GM19463 (cell line): Measurements from ENCODE around the gene COQ8A.
"Not testable (repeated sequence)": the region's sequence is repeated elsewhere in the genome, so short reads cannot be mapped to it uniquely, and the experiment has no call there.

ENCODE experiments used
- ATAC-seq: cut with Tn5 transposase; IDR thresholded peaks from one replicate; pipeline ENCODE4 v1.9.1; 2021; ENCODE audit warnings: mild to moderate bottlenecking, moderate library complexity; ENCODE audit not compliant: unreplicated experiment

COQ8A gene

DNA sequence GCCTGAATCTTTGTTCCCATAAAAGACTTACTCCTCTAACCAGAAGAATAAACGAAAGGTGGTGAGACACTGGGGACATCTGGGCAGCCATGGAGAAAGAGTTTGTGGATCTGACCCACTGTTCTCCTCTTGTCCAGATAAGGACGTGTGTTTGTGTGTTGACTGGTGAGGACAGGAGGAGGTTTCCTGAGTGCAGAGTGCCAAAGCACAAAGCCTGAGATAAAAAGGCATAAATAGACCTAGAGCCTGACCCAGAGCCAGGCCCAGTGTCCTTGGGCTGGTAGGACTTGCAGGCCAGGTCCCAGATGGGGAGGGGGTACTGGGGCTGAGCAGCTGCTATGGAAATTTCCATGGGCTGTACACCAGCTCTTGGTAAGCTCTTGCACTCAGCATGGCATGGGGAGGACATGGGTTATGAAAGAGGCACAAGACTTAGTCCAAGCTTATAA lies 19.6 kb upstream of the COQ8A start:
- ATAC-seq: no peak

DNA sequence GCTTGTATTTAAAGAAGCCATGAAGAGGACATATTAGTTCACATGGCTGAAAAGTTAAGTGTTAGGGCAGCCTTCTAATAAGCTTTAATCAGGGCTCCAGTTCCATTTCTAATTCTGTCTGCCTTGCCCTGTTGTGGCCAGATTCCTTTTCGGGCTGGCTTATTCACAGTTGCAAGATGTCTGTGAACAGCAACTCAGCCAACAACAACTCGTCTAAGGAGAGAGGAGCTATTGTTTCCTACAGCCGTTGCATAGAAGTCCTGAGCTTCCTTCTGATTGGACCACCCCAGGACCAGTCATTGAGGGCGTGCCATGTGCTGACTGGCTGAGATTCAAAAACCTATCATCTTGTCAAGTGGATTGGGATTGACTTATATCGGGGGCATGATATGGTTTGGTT lies 18.6 kb upstream of the COQ8A start:
- ATAC-seq: no peak

DNA sequence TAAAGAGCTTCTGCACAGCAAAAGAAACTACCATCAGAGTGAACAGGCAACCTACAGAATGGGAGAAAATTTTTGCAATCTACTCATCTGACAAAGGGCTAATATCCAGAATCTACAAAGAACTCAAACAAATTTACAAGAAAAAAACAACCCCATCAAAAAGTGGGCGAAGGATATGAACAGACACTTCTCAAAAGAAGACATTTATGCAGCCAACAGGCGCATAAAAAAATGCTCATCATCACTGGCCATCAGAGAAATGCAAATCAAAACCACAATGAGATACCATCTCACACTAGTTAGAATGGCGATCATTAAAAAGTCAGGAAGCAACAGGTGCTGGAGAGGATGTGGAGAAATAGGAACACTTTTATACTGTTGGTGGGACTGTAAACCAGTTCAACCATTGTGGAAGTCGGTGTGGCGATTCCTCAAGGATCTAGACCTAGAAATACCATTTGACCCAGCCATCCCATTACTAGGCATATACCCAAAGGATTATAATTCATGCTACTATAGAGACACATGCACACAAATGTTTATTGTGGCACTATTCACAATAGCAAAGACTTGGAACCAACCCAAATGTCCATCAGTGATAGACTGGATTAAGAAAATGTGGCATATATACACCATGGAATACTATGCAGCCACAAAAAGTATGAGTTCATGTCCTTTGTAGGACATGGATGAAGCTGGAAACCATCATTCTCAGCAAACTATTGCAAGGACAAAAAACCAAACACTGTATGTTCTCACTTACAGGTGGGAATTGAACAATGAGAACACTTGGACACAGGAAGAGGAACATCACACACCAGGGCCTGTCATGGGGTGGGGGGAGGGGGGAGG lies 10.6 kb upstream of the COQ8A start:
- not testable (repeated sequence) for ATAC-seq

DNA sequence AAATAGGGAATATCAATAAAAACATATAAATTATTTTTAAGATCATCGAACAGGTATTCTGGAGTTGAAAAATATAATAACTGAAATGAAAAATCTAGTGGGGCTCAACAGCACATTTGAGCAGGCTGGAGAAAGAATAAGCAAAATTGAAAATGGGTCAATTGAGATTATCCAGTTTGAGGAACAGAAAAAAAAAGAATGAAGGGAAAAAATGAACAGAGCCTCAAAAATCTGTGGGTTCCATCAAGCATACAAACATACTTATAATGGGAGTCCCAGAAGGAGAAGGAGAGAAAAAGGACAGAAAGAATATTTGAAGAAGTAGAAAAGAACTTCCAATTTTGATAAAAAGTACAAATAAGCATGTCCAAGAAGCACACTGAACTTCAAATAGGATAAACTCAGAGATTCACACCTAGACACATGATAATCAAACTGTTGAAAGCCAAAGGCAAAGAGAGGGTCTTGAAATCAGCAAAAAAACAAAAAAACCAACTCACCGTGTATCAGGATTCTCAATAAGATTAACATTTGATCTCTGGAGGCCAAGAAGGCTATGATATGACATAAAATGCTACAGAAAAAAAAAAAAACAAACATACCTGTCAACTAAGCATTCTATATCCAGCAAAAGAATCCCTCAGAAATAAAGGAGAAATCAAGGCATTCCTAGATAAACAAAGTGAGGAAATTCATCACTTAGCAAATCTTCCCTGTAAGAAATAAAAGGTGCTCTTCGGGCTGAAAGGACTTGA lies 5.4 kb upstream of the COQ8A start:
- ATAC-seq: no peak

DNA sequence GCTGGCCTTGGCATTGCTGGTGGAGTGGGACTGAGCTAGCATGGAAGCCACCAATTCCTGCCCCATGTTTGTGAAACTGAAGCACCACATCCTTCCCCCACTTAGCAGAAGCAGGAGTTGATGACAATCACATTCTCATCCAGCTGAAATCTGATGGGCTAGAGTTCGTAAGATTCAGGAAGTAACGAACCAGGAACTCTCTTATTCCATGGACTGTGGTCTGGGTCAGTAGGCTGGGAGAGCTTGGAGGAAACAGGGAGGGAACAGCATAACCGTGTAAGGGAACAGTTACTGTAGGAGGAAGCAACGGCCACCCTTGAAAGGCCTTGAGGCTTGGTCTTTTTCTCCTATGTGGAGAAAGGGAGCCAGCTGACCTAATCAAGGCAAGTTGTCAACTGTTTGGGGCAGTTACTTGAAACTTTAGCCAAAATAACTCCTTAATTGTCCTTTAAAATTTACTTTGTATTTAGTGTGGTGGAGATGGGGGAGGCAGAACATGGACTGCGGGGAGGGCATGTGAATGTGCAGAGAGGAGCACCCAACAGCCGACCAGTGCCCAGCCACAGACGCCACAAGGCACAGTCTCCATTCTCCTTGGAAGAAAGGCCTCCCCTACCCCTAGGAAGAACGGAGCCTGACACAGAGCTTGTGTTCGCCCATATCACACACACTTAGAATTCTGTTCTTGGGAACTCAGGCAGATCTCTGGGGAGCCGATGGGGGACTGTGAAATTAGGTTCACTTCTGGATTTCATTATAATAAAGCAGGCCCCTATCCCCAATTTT lies 2.0 kb upstream of the COQ8A start:
- ATAC-seq: no peak

DNA sequence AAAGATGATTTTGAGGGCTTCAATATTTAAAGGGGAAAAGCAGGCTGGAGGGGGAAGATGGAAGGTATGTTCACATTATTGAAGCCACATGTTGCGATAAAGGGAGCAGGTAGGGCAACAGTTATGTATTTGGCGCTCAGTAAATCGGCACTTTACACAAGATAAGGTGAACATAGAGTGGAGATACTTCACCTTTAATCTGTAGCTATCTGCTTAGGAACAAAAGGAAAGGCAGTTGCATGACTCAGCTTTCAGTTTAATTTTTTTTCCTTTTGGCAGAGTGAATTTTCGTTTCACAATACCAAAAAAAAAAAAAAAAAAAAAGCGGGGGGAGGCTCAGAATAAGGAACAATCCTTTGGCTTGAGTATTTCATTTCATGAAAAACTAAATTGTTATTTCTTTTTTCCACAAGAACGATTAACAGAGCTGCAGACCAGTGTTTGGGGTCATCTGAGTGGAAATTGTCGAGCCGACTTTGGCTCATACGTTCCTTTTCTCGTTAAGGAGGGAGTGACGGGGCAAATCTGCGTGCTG lies 1.1 kb upstream of the COQ8A start:
- ATAC-seq: no peak

DNA sequence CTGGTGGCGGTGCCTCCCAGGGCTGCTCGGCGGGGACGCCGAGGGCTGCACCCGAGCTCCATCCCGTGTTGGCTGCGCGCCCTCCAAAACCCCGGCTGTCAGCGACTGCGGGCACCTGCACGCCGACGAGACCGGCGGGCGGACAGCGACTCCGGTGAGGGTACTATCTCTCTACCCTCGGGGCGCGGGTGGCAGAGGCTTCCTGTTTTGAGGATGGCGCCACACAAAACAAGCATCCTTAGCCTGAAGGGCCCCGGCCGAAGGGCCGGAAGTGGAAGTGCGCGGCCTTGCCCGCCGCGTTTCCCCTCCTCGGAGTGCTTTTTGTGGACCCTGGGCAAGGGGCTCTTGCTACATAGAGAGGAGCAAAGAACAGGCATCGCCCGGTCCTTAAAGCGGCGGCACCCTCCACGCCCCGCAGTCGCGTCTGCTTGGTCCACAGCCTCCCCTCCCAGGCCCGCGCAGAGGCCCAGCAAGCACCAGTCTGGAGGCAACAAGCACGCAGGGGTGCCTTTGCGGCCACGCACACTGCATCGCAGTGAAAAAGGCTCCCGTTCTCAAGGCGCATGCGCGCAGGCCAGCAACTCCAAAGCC lies 561 bp upstream of the COQ8A start:
- peak; percentile 26 for ATAC-seq

DNA sequence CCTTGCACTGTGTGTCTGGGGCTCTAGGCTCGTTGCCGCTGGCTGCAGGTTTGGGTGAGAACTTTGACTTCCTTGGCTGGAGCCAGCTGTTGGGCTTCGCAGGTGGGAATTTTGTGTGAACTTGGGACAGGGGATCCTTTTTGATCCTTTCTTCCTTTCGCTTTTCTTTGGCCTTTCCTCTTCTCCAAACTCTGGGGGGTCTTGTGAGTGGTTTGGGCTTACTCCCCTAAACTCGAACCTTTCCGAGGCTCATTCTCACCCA lies 643 bp downstream of the COQ8A start:
- ATAC-seq: no peak

DNA sequence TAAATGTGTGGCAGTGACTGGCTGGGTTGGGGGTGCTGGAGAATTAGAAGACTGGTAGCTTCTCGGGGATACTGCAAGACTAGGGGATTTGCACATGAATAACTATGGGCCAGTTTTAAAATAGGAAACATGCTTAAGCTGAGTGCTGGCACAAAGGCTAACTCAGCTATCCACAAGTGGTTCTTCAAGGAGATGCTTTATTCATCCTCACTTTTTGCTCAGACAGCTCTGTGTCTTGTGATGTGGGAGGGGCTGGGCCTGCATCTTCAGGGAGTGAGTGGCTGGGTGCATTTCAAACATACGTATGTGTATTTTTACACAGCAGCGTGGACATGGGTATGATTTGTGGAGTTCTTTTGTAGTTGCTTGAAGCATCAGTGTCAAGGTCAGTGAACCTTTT lies 2.3 kb downstream of the COQ8A start:
- ATAC-seq: no peak

DNA sequence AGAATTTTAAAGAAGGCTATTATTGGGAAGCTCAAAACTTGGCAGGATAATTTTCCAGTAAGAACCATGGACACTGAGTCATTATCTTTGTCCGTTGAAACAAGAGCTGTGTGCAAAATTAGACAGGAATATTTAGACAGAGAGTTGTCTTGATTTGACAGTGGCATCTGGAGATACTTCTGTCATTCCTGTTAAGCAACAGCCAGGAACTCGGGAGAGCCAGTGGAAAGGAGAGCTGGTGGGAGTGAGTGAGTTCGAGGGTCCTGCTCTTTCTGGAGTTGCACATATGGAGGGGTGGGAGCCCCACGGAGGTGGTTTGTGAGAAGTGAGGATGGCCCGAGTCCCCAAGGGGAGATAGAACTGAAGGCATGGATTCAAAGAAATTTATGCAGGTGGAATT lies 3.1 kb downstream of the COQ8A start:
- no peak for ATAC-seq

DNA sequence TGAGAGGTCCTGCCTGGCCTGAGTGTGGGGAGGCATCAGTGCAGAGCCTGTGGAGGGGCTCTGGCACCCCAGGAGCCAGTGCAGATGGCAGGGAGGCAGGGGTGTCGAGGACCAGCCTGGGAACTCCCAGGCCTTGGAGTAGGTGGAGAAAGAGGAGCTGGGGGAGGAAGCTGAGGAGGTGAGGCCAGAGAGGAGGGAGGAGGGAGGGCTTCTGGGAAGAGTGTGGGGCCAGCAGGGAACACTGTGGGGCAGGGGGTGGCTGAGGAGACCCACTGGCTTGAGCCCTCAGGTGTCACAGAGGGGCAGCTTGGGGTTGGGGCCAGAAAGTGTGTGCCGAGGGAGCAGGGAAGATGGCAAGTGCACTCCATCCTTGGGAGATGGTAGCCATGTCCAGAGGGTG lies 3.8 kb downstream of the COQ8A start:
- ATAC-seq: no peak

DNA sequence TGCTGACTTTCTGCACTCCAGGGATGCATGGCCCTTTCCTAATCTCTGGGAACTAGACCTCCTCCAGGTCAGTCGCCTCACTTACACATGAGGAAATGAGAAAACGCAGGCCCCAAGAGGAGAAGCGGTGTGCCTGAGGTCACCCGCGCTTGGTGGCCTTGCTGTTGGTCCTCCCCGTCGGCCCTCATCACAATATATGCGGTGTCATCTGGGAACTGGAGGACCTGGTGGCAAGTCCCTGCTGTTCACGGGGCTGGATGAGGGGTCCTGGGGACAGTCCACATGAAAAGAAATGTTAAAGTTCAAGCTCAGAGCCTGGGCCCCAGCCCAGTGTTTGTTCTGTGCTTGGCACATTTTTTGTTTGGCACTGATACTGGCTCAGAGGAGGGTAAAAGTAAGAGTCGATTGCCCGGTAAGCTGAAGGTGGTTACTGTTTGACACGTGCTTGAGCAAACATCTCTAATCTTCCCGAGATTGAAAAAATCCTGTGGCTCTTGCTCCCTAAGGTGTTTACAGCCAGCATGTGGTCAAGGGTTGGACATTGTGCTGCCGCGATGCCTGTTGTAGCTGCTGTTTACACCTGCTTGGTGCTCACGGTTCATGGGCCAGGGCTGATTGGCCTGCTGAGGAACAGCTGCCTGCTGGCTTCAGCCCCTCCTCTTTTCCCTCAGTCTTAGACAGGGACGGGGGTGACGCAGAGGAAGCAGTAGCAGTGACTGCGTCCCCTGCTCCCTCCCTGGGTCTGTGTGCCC lies 5.2 kb downstream of the COQ8A start:
- no peak for ATAC-seq

DNA sequence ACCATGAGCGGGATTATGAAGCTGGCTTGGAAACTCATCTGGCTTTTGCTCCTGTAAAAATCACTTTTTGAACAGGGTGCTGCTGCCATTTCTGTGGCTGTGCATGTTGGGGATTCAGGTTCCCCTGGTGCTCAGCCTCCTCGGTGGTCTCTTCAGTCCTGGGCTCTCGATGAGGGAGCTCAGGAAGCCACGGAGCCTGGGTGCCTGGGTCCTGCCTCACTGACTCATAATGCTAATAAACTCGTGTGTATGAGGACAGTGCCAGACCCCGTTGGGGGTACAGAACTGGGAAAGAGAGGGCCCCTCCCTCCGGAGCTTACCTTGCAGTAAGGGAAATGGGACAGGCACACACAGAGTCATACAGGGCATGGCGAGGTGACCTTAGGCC lies 5.8 kb downstream of the COQ8A start:
- no peak for ATAC-seq

DNA sequence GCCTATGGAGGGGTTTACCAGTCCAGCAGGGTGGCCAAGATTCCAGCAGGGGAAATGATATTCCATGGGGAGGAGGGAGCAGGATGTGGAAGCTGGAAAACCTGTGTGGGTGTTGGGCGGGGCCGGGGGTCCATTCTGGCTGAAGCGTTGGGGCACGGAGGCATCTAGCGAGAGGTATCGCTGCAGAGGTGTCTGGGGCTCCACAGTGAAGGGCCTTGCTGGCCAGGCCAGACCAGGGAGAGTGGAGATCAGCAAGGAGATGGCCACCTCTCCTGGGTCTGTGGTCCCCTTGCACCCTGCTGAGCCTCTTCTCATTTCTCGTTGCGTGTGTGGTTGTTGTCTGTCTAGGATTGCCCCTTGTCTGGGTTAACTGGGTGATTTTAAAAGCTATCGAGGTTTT lies 6.2 kb downstream of the COQ8A start:
- ATAC-seq: no peak

DNA sequence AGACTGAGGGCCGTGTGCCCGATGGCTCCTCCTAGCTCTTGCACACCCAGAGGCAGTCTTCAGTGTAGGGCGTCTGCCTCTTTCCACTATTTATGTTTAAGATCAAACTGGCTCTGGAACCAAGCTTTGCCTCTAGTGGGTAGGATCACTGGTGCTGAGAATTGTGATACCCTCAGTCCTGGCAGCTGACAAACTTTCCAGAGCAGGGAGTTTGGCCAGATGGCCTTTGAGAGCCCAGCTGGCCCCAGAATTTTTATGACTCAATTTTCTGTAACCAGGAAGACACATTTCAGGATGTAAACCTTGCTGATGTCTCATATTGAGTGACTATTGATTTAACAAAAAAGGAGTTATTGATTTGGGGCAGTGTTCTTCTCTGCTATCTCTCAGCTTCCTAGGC lies 6.7 kb downstream of the COQ8A start:
- no peak for ATAC-seq

DNA sequence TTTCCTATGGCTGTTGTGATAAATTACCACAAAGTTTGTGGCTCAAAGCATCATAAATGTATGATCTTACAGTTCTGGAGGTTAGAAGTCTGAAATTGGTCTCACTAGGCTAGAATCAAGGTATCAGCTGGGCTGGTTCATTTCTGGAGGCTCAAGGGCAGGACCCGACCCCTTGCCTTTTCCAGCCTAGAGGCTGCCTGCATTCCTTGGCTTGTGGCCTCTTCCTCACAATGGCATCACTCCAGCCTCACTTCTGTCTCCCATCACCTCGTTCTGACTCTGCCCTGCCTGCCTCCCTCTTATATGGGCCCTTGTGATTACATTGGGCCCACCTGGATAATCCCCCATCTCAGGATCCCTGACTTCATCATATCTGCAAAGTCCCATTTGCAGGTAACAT lies 8.0 kb downstream of the COQ8A start:
- ATAC-seq: no peak

DNA sequence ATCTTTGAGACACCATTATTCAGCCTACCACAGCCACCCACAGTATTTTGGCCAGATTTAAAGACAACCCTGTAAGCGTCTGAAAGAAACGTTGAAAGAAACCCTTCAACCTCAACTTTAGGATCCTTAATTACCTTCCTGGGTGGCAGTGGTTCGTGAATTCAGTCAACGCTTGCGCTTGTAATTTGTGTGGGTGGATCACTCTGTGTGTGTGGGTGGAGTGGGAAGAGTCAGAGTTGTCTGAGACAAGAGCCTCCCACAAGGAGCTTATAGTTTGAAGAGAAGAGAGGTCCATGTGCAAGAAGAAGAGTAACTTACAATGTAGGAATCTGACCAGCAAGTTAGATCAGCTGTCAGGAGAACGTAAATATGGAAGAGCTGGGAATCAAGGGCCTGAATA lies 8.4 kb downstream of the COQ8A start:
- no peak for ATAC-seq

DNA sequence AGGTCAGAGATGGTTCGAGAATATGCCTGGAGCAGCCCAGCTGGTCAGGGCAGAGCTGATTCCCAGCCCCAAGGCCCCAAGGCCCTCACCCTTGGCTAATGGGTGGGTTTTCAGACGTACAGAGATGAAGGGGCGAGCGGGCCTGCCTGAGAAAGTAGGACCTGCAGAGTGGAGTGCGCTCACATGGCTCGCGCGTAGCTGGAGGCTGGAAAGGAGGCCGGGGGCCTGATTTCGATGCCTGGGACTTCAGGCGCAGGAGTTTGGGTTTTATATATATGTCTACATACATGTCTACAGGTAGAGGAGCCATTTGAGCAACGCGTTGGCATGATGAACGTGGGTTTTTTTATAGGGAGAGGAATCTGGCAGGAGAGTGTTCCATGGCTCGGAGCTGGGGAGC lies 8.9 kb downstream of the COQ8A start:
- no peak for ATAC-seq

DNA sequence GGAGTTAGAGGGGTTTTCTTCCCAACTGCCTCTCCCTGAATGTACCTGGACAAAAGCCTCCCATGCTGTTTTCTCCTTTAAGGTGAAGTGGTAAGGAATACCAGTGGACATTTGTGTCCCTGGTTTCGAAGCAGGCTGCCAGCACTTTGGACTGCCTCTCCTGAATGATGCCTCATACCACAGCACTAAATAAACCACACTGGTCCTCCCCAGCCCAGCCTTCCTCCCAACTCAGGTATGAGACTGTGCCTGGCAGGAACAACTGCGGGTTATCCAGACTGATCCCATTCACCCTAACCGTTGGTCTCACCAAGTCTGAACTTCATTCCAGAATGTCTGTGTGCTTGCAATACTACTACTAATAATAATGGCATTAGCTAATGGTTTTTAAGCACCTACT lies 9.3 kb downstream of the COQ8A start:
- ATAC-seq: no peak

DNA sequence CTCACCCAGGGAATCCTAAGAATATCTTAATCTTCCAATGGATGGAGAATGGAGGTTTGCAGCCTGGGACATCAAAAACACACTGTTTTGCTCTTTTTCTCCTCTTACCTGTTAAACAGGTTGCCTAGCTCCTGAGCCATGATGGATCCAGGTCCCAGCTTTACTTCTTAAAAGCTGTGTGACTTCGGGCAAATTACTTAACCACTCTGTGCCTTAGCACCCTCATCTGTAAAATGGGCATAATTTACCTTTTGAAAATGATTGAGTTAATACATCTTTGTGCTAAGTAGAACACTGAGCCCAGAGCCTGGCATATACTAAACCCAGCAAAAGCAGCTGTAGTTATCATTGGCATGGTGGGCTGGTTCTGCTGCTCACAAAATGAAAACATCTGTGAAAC lies 10.2 kb downstream of the COQ8A start:
- ATAC-seq: no peak

DNA sequence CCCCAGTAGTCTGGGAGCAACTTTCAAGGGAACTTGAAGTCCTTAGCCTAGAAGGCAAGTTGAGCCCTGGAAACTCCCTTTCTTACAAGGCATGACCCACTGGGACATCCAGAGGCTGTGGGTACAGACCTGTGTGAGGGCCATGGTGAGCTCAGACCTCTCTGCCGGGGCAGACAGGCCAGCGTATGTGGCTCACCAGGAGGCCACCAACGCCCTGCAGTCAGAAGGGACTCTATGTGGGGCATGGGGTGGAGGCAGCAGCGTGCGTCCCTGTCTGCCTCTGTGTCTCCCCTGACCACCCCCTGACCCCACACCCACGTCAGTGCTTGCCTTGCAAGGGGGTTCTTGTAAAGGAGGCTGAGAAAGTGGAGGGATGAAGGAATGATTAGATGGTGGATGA lies 10.8 kb downstream of the COQ8A start:
- no peak for ATAC-seq
